Fibroblast of the aortic adventitia (primary cell): Measurements from ENCODE around the gene OR5B21. TPM values are rescaled to one million over a fixed set of nuclear protein-coding genes. Genes with fewer than 3 reads are reported as not detected.

Source experiments
- DNase-seq: peaks from one replicate; pipeline ENCODE4 v3.0.0-alpha.2; 2010; ENCODE audit warnings: low read depth
- H3K4me3 ChIP-seq: 2 replicates; pipeline ENCODE4 v1.5.1; 2011; ENCODE audit warnings: low read depth, mild to moderate bottlenecking, control low read depth, low read length, moderate library complexity
- total RNA-seq: library from RNA; depleted of rRNA; stranded (reverse); fragments of >200 nt; gene quantifications from 2 replicates; pipeline ENCODE4 v1.2.3, GENCODE V29; 2012; ENCODE audit warnings: low replicate concordance
- TF ChIP-seq, protein P1 (sequence below): IDR thresholded peaks from 2 replicates; pipeline ENCODE4 v1.5.1; 2011; ENCODE audit warnings: mild to moderate bottlenecking, low read length, control low read depth, inconsistent platforms; ENCODE audit not compliant: insufficient read depth

Gene OR5B21
- not detected in 2 replicates for total RNA-seq

DNA sequence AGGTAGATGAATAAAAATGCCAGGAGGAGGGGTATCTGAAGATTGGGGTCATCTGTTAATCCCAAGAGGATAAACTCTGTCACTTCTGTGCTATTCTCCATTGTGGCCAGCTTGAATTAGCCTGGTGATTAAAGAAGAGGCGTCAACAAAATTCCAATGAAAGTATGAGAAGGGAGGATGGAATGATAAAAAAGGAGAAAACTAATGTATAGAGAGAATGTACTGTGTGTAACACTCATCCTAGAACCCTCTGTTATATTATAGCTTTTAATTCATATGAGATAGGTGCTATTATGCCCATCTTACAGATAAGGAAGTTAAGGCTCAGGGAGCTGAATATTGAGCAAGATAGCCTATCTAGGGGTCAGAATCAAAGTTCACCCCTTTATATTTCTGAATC, at the start of gene OR5B21:
Gene OR5B21 (minus strand): TSS at position 101 of the 400 bp plus-strand sequence. CDS start 0 bp downstream, at position 101.
- TF ChIP-seq, protein P1, sequence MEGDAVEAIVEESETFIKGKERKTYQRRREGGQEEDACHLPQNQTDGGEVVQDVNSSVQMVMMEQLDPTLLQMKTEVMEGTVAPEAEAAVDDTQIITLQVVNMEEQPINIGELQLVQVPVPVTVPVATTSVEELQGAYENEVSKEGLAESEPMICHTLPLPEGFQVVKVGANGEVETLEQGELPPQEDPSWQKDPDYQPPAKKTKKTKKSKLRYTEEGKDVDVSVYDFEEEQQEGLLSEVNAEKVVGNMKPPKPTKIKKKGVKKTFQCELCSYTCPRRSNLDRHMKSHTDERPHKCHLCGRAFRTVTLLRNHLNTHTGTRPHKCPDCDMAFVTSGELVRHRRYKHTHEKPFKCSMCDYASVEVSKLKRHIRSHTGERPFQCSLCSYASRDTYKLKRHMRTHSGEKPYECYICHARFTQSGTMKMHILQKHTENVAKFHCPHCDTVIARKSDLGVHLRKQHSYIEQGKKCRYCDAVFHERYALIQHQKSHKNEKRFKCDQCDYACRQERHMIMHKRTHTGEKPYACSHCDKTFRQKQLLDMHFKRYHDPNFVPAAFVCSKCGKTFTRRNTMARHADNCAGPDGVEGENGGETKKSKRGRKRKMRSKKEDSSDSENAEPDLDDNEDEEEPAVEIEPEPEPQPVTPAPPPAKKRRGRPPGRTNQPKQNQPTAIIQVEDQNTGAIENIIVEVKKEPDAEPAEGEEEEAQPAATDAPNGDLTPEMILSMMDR = no peak
- H3K4me3 ChIP-seq = no peak within 1 kb of the TSS
- DNase-seq = no peak

DNA sequence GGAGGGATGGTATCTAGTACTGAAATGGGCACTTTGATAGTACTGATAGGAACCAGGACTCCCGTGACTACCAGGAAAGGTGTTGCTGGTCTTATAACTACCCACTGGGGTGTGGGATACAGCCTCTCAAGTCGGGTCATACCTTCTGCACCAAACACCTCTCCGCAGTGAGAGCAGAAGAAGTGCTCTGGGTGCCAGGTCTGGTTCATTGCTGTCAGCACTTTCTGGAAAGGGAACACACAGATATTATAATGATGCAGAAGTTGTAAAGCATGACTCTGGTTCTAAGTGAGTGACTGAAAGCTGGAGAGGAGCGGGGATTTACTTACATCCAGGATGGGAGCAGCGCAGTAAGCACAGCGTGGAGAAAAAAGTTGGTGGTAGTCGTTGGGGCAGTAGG, 41.7 kb upstream of the OR5B21 start:
- DNase-seq = no peak
- TF ChIP-seq, protein P1 = no peak
- no peak overlapping the region for H3K4me3 ChIP-seq

DNA sequence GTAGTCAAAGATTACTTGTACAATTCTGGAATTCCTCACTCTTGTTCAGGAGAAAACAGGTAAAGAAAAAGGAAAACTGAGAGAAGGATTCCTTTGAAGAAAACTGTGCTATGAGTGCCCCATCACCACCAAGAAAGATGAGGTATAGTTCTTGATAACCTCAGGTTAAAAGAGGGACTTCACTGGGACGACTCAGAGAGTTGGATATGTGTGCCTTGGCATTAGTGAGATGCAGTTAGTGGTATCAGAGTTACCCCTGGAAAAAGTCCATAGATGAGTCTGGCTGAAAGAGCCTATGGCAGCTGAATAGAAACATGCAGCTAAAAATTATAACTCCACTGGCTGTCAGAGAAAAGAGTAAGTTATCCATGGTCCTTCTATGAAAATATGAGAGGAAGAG, 38.9 kb upstream of the OR5B21 start:
- H3K4me3 ChIP-seq = no peak overlapping the region
- TF ChIP-seq, protein P1 = no peak
- no peak for DNase-seq

DNA sequence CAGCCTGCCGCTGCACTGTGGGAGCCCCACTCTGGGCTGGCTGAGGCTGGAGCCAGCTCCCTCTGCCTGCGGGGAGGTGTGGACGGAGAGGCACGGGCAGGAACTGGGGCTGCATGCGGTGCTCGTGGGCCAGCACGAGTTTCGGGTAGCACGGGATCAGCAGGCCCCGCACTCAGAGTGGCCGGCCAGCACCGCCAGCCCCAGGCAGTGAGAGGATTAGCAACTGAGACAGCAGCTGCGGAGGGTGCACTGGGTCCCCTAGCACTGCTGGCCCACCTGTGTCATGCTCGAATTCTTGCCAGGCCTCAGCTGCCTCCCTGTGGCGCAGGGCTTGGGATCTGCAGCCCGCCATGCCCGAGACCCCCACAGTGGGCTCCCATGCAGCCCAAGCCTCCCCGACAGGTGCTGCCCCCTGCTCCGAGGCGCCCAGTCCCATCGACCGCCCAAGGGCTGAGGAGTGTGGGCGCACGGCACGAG, 24.0 kb upstream of the OR5B21 start:
- H3K4me3 ChIP-seq = no peak overlapping the region
- TF ChIP-seq, protein P1 = no peak
- no peak for DNase-seq

DNA sequence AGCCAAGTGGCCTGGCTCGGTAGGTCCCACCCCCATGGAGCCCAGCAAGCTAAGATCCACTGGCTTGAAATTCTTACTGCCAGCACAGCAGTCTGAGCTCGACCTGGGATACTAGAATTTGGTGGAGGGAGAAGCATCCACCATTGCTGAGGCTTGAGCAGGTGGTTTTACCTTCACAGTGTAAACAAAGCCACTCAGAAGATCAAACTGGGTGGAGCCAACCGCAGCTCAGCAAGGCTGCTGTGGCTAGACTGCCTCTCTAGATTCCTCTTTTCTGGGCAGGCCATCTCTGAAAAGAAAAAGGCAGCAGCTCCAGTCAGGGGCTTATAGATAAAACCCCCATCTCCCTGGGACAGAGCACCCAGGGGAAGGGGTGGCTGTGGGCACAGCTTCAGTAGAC, 22.3 kb upstream of the OR5B21 start:
- no peak overlapping the region for H3K4me3 ChIP-seq
- TF ChIP-seq, protein P1 = no peak
- DNase-seq = no peak

DNA sequence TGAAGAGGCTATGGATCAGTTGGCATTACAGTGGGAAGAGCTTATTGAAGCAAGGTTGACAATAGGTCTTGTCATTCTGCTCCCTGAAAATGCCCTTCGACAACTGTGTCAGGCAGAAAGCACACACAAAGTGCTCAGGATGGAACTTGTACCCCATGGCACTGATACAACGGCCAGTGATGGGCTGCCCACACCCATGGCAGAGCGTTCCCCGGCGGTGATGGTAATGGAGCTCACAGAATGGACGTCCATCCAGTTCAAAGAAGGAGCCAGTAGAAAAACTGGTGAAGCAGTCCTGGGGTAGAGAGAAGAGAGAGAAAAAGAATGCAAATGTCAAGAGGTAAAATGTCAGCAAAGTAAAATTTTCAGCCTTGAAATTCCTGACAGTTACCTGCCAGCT, 19.5 kb upstream of the OR5B21 start:
- no peak for DNase-seq
- TF ChIP-seq, protein P1 = no peak
- no peak overlapping the region for H3K4me3 ChIP-seq

DNA sequence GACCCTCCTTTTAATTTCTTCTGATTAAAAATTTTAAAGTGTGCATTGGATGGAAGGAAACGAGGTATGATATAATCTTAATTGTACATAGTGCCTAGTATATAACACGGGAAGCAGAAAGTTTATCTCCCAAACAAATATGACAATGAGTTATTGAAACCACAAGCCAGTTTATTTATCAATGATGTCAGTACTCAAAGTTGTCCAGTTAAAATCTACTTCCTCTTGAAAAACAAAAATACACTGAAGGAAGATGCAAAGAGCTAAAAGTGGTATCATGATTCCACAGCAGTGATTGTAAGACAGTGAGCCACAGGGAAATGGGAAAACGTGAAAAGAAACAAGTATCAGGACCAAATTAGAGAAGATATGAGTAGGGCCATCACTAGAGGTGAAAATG, 18.8 kb upstream of the OR5B21 start:
- DNase-seq = no peak
- TF ChIP-seq, protein P1 = no peak
- H3K4me3 ChIP-seq = no peak overlapping the region
